ENCODE results near the gene ARSD.

DNA sequence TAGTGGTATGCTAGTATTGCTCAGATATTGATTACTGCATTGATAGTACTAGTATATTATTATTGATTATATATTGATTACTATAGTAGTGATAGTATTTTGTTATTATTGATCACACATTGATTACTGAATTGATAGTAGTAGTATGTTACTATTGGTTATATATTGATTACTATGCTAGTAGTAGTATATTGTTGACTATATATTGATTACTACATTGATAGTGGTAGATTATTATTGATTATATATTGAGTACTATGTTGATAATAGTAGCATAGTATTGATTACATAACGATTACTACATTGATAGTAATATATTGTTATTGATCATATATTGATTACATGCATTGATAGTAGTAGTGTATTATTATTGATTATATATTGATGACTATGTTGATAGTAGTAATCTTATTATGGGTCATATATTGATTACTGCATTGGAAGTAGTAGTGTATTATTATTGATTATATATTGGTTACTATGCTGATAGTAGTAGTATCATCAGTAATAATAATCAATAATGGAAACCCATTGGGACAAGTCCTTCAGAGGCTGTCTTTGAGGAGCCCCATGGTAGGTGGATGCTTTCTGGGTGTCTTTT, 69.8 kb downstream of the ARSD start:
- TF ChIP-seq, protein P1, sequence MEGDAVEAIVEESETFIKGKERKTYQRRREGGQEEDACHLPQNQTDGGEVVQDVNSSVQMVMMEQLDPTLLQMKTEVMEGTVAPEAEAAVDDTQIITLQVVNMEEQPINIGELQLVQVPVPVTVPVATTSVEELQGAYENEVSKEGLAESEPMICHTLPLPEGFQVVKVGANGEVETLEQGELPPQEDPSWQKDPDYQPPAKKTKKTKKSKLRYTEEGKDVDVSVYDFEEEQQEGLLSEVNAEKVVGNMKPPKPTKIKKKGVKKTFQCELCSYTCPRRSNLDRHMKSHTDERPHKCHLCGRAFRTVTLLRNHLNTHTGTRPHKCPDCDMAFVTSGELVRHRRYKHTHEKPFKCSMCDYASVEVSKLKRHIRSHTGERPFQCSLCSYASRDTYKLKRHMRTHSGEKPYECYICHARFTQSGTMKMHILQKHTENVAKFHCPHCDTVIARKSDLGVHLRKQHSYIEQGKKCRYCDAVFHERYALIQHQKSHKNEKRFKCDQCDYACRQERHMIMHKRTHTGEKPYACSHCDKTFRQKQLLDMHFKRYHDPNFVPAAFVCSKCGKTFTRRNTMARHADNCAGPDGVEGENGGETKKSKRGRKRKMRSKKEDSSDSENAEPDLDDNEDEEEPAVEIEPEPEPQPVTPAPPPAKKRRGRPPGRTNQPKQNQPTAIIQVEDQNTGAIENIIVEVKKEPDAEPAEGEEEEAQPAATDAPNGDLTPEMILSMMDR (IDR thresholded peaks at IDR 0.05; ENCODE audit: control extremely low read depth in 1 of 3, insufficient read depth in 1 of 3, low read depth in 1 of 3, low read length in 3 of 3), result no peak
- TF ChIP-seq MAFK (IDR thresholded peaks at IDR 0.05; ENCODE audit: low read depth, low read length), result no peak
- TF ChIP-seq POLR2A (IDR thresholded peaks at IDR 0.05; ENCODE audit: control extremely low read depth in 1 of 2, low read depth in 2 of 2, low read length in 2 of 2), result no peak
